Erythroblast (primary cell): Measurements from ENCODE around the gene PARP11.
A peak's percentile ranks its signal among the peaks of the same experiment; 100 is the strongest.

Source experiments
- DNase-seq, 2 experiments: peaks; one replicate each; lab custom pipeline; 2025; lab: John Stamatoyannopoulos, UW
- GATA1 ChIP-seq: IDR thresholded peaks from 2 replicates; pipeline ENCODE4 v1.6.1; 2011; ENCODE audit warnings: low read depth, mild to moderate bottlenecking, control low read depth, low read length, moderate library complexity
- POLR2A ChIP-seq: IDR thresholded peaks from 2 replicates; pipeline ENCODE4 v1.6.1; 2011; ENCODE audit warnings: mild to moderate bottlenecking, low read length

The PARP11 gene

GRCh38 chr12:3821441-3821840, 51.8 kb downstream of the PARP11 start:
- no peak for TF ChIP-seq POLR2A
- no peak for TF ChIP-seq GATA1
- DNase-seq: no peak

GRCh38 chr12:3820122-3820521, 53.1 kb downstream of the PARP11 start:
- no peak for DNase-seq
- TF ChIP-seq GATA1 (no peak), POLR2A (no peak)

DNA sequence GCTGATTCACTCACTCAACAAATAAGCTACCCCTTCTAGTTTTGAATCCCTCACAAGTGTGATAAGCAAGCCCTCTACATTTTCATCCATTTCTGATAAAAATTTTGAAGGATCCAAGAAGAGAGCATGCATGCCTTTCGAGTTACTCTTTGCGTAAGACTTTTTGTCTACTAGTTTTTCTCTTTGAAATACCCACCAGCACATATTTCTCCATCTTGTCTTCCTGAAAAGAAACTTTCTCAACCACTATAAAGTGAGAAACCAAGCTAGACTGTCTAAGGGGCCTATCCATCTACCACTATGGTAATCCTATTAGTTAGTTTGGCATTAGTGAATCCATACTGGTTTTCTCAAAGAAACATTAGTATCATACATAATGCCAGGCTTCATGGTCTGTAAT, 56.9 kb downstream of the PARP11 start:
- DNase-seq: no peak
- TF ChIP-seq GATA1 (no peak), POLR2A (no peak)

DNA sequence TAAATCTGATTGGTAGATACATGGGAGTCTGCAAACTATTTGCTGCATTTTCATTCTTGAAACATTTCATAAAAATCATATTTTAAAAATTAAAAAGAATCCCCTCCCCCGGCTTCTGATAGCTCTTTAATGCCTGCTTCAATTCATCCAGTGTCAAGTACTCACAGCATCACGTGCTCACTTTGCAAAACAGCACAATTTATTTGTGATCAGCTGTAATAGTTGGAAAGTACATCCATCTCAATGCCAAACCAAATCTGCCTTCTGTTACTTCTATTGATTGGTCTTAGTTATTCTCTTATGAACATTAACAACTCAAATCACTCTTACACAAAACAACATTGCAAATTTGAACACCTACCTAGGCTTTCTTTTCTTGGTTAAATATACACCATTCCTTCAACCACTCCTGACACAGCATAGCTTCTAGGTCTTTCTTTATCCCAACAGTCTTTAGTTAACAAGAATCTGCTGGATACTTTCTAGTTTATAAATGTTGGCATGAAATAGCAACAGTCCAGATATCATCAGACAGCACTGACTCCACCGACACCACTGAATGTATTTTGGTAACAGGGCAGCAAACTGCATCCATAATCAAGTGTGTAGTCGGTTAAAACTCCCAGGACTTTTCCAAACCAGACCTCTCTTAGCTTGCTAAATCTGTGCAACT, 58.0 kb downstream of the PARP11 start:
- TF ChIP-seq POLR2A (no peak), GATA1 (no peak)
- DNase-seq: no peak

- TF ChIP-seq POLR2A: no peak
- no peak for TF ChIP-seq GATA1
- DNase-seq: no peak
These were observed 62.7 kb downstream of the PARP11 start for GRCh38 chr12:3810540-3810939.

DNA sequence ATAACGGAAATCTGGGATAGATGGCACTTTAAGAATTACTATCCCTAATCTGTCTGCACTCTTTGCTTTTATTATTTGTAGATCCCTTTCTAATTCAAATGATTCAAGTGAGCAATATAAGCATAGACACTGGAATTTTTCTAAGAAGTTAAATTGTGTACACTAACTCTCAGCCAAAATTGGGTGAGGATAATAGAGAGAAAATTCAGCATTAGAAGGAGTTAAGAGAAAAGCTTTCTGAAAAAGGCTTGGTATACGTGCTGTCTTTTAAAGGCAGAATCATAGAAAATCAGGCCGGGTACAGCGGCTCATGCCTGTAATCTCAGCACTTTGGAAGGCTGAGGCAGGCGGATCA, 63.2 kb downstream of the PARP11 start:
- TF ChIP-seq POLR2A (no peak), GATA1 (no peak)
- no peak for DNase-seq

GRCh38 chr12:3809357-3810015, 63.7 kb downstream of the PARP11 start:
- TF ChIP-seq GATA1: no peak
- no peak for TF ChIP-seq POLR2A
- no peak for DNase-seq

GRCh38 chr12:3805077-3805476, 68.1 kb downstream of the PARP11 start:
- TF ChIP-seq POLR2A (no peak), GATA1 (no peak)
- DNase-seq: no peak

- DNase-seq: peak; percentile 75 to 85
- TF ChIP-seq GATA1: no peak
- no peak for TF ChIP-seq POLR2A
These were observed 69.2 kb downstream of the PARP11 start for GRCh38 chr12:3803865-3804472.

DNA sequence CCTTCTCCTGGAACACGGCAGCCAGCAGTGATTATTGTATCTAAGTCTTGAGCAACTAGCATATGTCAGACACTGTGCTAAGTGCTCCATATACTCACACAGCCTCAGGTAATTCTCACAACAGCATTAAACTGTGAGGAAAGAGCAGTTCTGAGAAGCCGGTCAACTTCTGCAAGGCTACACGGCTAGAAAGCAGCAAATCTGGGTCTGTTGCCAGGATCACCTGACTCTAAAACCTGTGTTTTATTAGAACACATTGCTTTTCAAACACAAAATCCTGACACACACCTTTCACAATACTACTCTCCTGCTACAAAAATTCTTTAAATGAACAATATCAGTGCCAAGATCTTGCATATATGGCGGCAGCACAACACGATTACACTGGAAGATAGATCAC, 70.5 kb downstream of the PARP11 start:
- TF ChIP-seq POLR2A: no peak
- no peak for TF ChIP-seq GATA1
- no peak for DNase-seq

- no peak for DNase-seq
- TF ChIP-seq POLR2A (no peak), GATA1 (no peak)
These were observed 75.6 kb downstream of the PARP11 start for GRCh38 chr12:3797531-3798048.

GRCh38 chr12:3795492-3796133, 77.6 kb downstream of the PARP11 start:
- no peak for TF ChIP-seq POLR2A
- no peak for TF ChIP-seq GATA1
- no peak for DNase-seq

GRCh38 chr12:3795066-3795465, 78.1 kb downstream of the PARP11 start:
- DNase-seq: no peak
- TF ChIP-seq POLR2A (no peak), GATA1 (no peak)
